ENCODE results near the gene RHOA. TPM values are rescaled to one million over a fixed set of nuclear protein-coding genes. Genes with fewer than 3 reads are reported as not detected.

Gene RHOA
- total RNA-seq, 1 experiment from 2014 or later = 497 TPM

- no peak for TF ChIP-seq ZNF274 (IDR thresholded peaks at IDR 0.05; ENCODE audit: low read depth, low read length)
- TF ChIP-seq JUND (IDR thresholded peaks at IDR 0.05) = no peak
- no peak for TF ChIP-seq CEBPB (IDR thresholded peaks at IDR 0.05; ENCODE audit: low read depth)
- TF ChIP-seq, protein P1, sequence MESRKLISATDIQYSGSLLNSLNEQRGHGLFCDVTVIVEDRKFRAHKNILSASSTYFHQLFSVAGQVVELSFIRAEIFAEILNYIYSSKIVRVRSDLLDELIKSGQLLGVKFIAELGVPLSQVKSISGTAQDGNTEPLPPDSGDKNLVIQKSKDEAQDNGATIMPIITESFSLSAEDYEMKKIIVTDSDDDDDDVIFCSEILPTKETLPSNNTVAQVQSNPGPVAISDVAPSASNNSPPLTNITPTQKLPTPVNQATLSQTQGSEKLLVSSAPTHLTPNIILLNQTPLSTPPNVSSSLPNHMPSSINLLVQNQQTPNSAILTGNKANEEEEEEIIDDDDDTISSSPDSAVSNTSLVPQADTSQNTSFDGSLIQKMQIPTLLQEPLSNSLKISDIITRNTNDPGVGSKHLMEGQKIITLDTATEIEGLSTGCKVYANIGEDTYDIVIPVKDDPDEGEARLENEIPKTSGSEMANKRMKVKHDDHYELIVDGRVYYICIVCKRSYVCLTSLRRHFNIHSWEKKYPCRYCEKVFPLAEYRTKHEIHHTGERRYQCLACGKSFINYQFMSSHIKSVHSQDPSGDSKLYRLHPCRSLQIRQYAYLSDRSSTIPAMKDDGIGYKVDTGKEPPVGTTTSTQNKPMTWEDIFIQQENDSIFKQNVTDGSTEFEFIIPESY (IDR thresholded peaks at IDR 0.05; ENCODE audit: extremely low read depth, insufficient replicate concordance, low read length) = no peak
These were observed 49.2 kb downstream of the RHOA start (continued) for GRCh38 chr3:49362561-49362960.

GRCh38 chr3:49359623-49360022 is 52.2 kb downstream of the RHOA start:
- Histone ChIP-seq H2AFZ (ENCODE audit: low read depth, low read length, poor library complexity, severe bottlenecking) (no peak overlapping the region), H3K9ac (ENCODE audit: low read length) (peak overlapping the region; percentile 71), H3K4me1 (ENCODE audit: control insufficient read depth in 1 of 2, insufficient read depth in 2 of 2, low read length in 2 of 2) (peaks cover 15 to 31% of the 10 kb centered on the region in 2 experiments), H3K79me2 (ENCODE audit: insufficient read depth, low read length) (peaks cover 54% of the 10 kb centered on the region), H4K20me1 (ENCODE audit: insufficient read depth) (no peaks in the 10 kb centered on the region), H3K27me3 (ENCODE audit: insufficient read depth, low read length) (no peaks in the 10 kb centered on the region), H3K36me3 (ENCODE audit: control insufficient read depth in 1 of 2, insufficient read depth in 2 of 2, low read length in 2 of 2) (peaks cover 18 to 46% of the 10 kb centered on the region in 2 experiments; a peak in 3 of 4 replicates), H3K9me2 (ENCODE audit: insufficient read depth) (no peaks in the 10 kb centered on the region), H3K27ac (ENCODE audit: low read depth, low read length) (peak overlapping the region; percentile 99), H3K4me2 (ENCODE audit: low read length) (peak overlapping the region; percentile 83), H3K4me3 (replicated peaks in 1 of 2; ENCODE audit: low read depth in 1 of 2, low read length in 2 of 2) (peak overlapping the region in 1 of 2 experiments; percentile 64; a peak in 3 of 4 replicates), H3K9me3 (ENCODE audit: control insufficient read depth in 1 of 2, insufficient read depth in 1 of 2, low read depth in 1 of 2, low read length in 2 of 2) (no peaks in the 10 kb centered on the region)
- BruUV-seq (replicated peaks) = no TSS peak
- no peak for TF ChIP-seq EGR1 (IDR thresholded peaks at IDR 0.05; ENCODE audit: low read depth)
- peak; percentile 24; the same call in 1 of the 2 replicates for TF ChIP-seq POLR2AphosphoS5 (IDR thresholded peaks at IDR 0.05; ENCODE audit: low read depth, low read length)
- no peak for TF ChIP-seq CBX3 (IDR thresholded peaks at IDR 0.05; ENCODE audit: low read depth)
- peak; percentile 20; the same call in 1 of the 2 replicates for TF ChIP-seq FOSL1 (IDR thresholded peaks at IDR 0.05; ENCODE audit: low read depth)
- no peak for ATAC-seq
- POLR2A ChIA-PET = interaction anchor here (1.0 kb wide), 1 partner anchor 10 kb away, joined by 3 read pairs; no protein-coding TSS in a partner anchor
- CTCF ChIA-PET = interaction anchor here (0.9 to 1.4 kb wide), 2 partner anchors 19 to 89 kb away, joined by 4 to 5 read pairs; partner anchors contain the start of gene USP4
- intact Hi-C loops (cut with micrococcal nuclease) = loop anchor here (2.0 to 5.0 kb wide), 2 partner anchors 53 to 187 kb away; partner anchors contain the start of genes KLHDC8B and TCTA
- RAD21 ChIA-PET (ENCODE audit: low non-redundant PET in 1 of 2, low total read pairs in 2 of 2, uncharacterized antibody in 2 of 2, unreplicated experiment in 2 of 2) = no interaction called here
- no peak for DNase-seq (ENCODE audit: low read depth, low spot score)
